Panc1 (cell line): ENCODE data around the gene AAMDC. TPM values are rescaled to one million over a fixed set of nuclear protein-coding genes. Genes with fewer than 3 reads are reported as not detected.

Experiments
- ATAC-seq: fragments of 200-7000 bp; cut with Tn5 transposase; 2 replicates; pipeline ENCODE4 v1.9.1; 2020; ENCODE audit warnings: mild to moderate bottlenecking, moderate library complexity
- BruUV-seq: library from RNA; stranded (reverse); fragments of 400-500 nt; replicated peaks from 2 replicates; lab custom pipeline; 2021; lab: Mats Ljungman, UMichigan
- CTCF ChIA-PET: fragments of 300-600 bp; sonication (Branson Sonifier 250); formaldehyde crosslinking; loops from one replicate; lab custom pipeline; 2022; ENCODE audit warnings: antibody characterized with exemption; lab: Charles Lee
- POLR2A ChIA-PET: fragments of 300-600 bp; sonication (Branson Sonifier 250); formaldehyde crosslinking; loops from one replicate; lab custom pipeline; 2022; ENCODE audit warnings: antibody characterized with exemption; lab: Charles Lee
- DNase-seq: peaks from one replicate; pipeline ENCODE4 v3.0.0-alpha.2; 2010; ENCODE audit warnings: low read depth, low spot score
- H3K27ac ChIP-seq: 2 replicates; pipeline ENCODE4 v1.5.1; 2011; ENCODE audit warnings: mild to moderate bottlenecking, low read length, inconsistent platforms
- H3K27me3 ChIP-seq: fragments of 200-500 bp; sonication (Bioruptor generic); 2 replicates; pipeline ENCODE4 v1.6.0; 2014; ENCODE audit warnings: low read length, inconsistent platforms; ENCODE audit not compliant: control insufficient read depth, insufficient read depth
- H3K36me3 ChIP-seq: fragments of 200-500 bp; sonication (Bioruptor generic); 2 replicates; pipeline ENCODE4 v1.5.1; 2014; ENCODE audit warnings: inconsistent platforms, mild to moderate bottlenecking, low read length, moderate library complexity; ENCODE audit not compliant: control insufficient read depth, insufficient read depth
- H3K4me1 ChIP-seq: 2 replicates; pipeline ENCODE4 v1.5.1; 2011; ENCODE audit warnings: inconsistent platforms, mild to moderate bottlenecking, low read length, moderate library complexity; ENCODE audit not compliant: control insufficient read depth, insufficient read depth
- H3K4me3 ChIP-seq, 2 experiments: 2 replicates each; pipeline ENCODE4 v1.5.1; 2011 to 2012; ENCODE audit warnings: low read depth in 2 of 2, low read length in 2 of 2, mild to moderate bottlenecking in 2 of 2, inconsistent platforms in 1 of 2, moderate library complexity in 1 of 2
- H3K9me3 ChIP-seq: fragments of 200-500 bp; sonication (Bioruptor generic); 2 replicates; pipeline ENCODE4 v1.5.1; 2014; ENCODE audit warnings: low read depth, mild to moderate bottlenecking, inconsistent platforms, low read length, moderate library complexity; ENCODE audit not compliant: control insufficient read depth, insufficient read depth
- POLR2AphosphoS5 ChIP-seq: IDR thresholded peaks from 2 replicates; pipeline ENCODE4 v1.6.1; 2012; ENCODE audit warnings: mild to moderate bottlenecking, low read depth, low read length, moderate library complexity
- REST ChIP-seq, 2 experiments: IDR thresholded peaks; 2 replicates each; pipeline ENCODE4 v1.6.1; 2011 to 2012; ENCODE audit warnings: low read depth in 2 of 2, control low read depth in 1 of 2, low read length in 1 of 2, mild to moderate bottlenecking in 1 of 2, moderate library complexity in 1 of 2; ENCODE audit not compliant: insufficient read depth in 1 of 2
- SIN3A ChIP-seq: IDR thresholded peaks from 2 replicates; pipeline ENCODE4 v1.6.1; 2012; ENCODE audit warnings: low read depth, mild to moderate bottlenecking, low read length, moderate library complexity, borderline replicate concordance; ENCODE audit not compliant: insufficient read depth
- TCF7L2 ChIP-seq: IDR thresholded peaks from 2 replicates; pipeline ENCODE4 v1.6.1; 2011; ENCODE audit warnings: mild to moderate bottlenecking, low read depth, low read length, inconsistent platforms
- in situ Hi-C: cut with HindIII; loops from 2 replicates; pipeline ENCODE4 v1.10.0; 2016; ENCODE audit warnings: low sequenced_read_pairs, low pct_unique_long_range_greater_than_20kb
- intact Hi-C: fragments of 100-400 bp; cut with micrococcal nuclease; formaldehyde crosslinking; loops from one replicate; pipeline ENCODE4 v1.10.0; 2022; ENCODE audit not compliant: unreplicated experiment
- total RNA-seq: library from RNA; stranded (reverse); gene quantifications from one replicate; pipeline ENCODE4 v1.2.1, GENCODE V29; 2021; ENCODE audit not compliant: unreplicated experiment
- TF ChIP-seq, protein P1 (sequence below): fragments of 450-650 bp; IDR thresholded peaks from 2 replicates; pipeline ENCODE4 v1.5.1; 2017; ENCODE audit warnings: mild to moderate bottlenecking

The AAMDC gene
- total RNA-seq, 1 experiment from 2014 or later: 52.7 TPM

DNA sequence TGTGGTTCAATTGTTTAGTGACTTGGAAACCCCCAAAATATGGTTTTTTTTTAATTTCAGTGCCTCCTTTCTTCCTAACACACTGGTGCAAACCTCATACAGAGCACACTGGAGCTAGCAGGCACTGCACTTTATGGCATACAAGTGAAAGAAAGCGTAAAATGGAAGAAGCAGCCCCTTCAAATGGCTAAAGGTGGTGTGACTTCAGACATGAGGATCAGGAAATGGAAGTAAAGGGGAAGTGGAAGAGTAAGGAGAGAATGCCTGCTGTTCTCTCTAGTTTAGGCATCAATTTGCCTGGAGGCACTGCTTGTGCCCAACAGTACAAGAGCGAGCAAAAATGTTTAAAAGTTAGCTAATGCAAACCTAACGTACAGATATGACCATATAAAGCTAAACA, 6.1 kb upstream of the AAMDC start:
- Histone ChIP-seq H3K27me3 (no peaks in the 10 kb centered on the region), H3K36me3 (peaks cover 3% of the 10 kb centered on the region; the same call in 1 of the 2 replicates), H3K4me3 (no peak overlapping the region), H3K4me1 (peaks cover 27% of the 10 kb centered on the region), H3K27ac (no peak overlapping the region), H3K9me3 (peaks cover 9% of the 10 kb centered on the region; the same call in 1 of the 2 replicates)
- no TSS peak for BruUV-seq
- no peak for DNase-seq
- ChIA-PET CTCF (no interaction called here), POLR2A (interaction anchor here (0.5 kb wide), 1 partner anchor 211 kb away, joined by 3 read pairs; no protein-coding TSS in a partner anchor)
- TF ChIP-seq REST (IDR thresholded peaks at IDR 0.05; ENCODE audit: insufficient read depth in 1 of 2, low read depth in 2 of 2, low read length in 1 of 2) (no peak), TCF7L2 (no peak), POLR2AphosphoS5 (no peak), SIN3A (no peak)
- TF ChIP-seq, protein P1, sequence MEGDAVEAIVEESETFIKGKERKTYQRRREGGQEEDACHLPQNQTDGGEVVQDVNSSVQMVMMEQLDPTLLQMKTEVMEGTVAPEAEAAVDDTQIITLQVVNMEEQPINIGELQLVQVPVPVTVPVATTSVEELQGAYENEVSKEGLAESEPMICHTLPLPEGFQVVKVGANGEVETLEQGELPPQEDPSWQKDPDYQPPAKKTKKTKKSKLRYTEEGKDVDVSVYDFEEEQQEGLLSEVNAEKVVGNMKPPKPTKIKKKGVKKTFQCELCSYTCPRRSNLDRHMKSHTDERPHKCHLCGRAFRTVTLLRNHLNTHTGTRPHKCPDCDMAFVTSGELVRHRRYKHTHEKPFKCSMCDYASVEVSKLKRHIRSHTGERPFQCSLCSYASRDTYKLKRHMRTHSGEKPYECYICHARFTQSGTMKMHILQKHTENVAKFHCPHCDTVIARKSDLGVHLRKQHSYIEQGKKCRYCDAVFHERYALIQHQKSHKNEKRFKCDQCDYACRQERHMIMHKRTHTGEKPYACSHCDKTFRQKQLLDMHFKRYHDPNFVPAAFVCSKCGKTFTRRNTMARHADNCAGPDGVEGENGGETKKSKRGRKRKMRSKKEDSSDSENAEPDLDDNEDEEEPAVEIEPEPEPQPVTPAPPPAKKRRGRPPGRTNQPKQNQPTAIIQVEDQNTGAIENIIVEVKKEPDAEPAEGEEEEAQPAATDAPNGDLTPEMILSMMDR: no peak
- ATAC-seq: no peak
- intact Hi-C loops (no loop called here), in situ Hi-C loops (no loop called here)

- ChIA-PET POLR2A (interaction anchor here (0.5 kb wide), 1 partner anchor 212 kb away, joined by 3 read pairs; no protein-coding TSS in a partner anchor), CTCF (no interaction called here)
- H3K36me3 ChIP-seq: peaks cover 3% of the 10 kb centered on the region; the same call in 1 of the 2 replicates
- no peak overlapping the region for H3K27ac ChIP-seq
- H3K9me3 ChIP-seq: peaks cover 9% of the 10 kb centered on the region; the same call in 1 of the 2 replicates
- intact Hi-C loops: no loop called here
- ATAC-seq (no peak), DNase-seq (no peak)
- H3K4me1 ChIP-seq: peaks cover 27% of the 10 kb centered on the region
- H3K27me3 ChIP-seq: no peaks in the 10 kb centered on the region
- no peak overlapping the region for H3K4me3 ChIP-seq
- no TSS peak for BruUV-seq
- no peak for TF ChIP-seq REST (IDR thresholded peaks at IDR 0.05; ENCODE audit: insufficient read depth in 1 of 2, low read depth in 2 of 2, low read length in 1 of 2)
- no peak for TF ChIP-seq TCF7L2
- TF ChIP-seq, protein P1: no peak
- TF ChIP-seq POLR2AphosphoS5: no peak
- no peak for TF ChIP-seq SIN3A
- in situ Hi-C loops: no loop called here
Measured at GRCh38 chr11:77815459-77815858, 5.5 kb upstream of the AAMDC start.
